RWPE2 (cell line): ENCODE measurements around the gene CDK18.
A peak's percentile ranks its signal among the peaks of the same experiment; 100 is the strongest.

Source experiments
- ATAC-seq: fragments of 200-7000 bp; cut with Tn5 transposase; 3 replicates; pipeline ENCODE4 v1.9.1; 2021; ENCODE audit warnings: low read depth
- DNase-seq: peaks from one replicate; pipeline ENCODE4 v3.0.0-alpha.2; 2020; ENCODE audit warnings: low spot score
- H3K27ac ChIP-seq: fragments of 450-650 bp; 2 replicates; pipeline ENCODE4 v1.5.1; 2017; ENCODE audit warnings: mild to moderate bottlenecking; ENCODE audit not compliant: poor library complexity, severe bottlenecking
- H3K27me3 ChIP-seq: fragments of 250-450 bp; sonication (Bioruptor Pico); 2 replicates; pipeline ENCODE4 v1.5.1; 2021; ENCODE audit warnings: mild to moderate bottlenecking, moderate library complexity; ENCODE audit not compliant: insufficient read depth, poor library complexity, severe bottlenecking
- H3K36me3 ChIP-seq: fragments of 250-450 bp; sonication (Bioruptor Pico); 2 replicates; pipeline ENCODE4 v1.5.1; 2020; ENCODE audit warnings: low read depth, mild to moderate bottlenecking, moderate library complexity
- H3K4me1 ChIP-seq: fragments of 250-450 bp; sonication (Bioruptor Pico); 2 replicates; pipeline ENCODE4 v1.5.1; 2021; ENCODE audit warnings: mild to moderate bottlenecking, moderate library complexity; ENCODE audit not compliant: insufficient read depth, poor library complexity, severe bottlenecking
- H3K4me3 ChIP-seq: fragments of 250-450 bp; sonication (Bioruptor Pico); 2 replicates; pipeline ENCODE4 v1.5.1; 2021; ENCODE audit warnings: mild to moderate bottlenecking, moderate library complexity; ENCODE audit not compliant: severe bottlenecking
- H3K9me3 ChIP-seq: fragments of 250-450 bp; sonication (Bioruptor Pico); 2 replicates; pipeline ENCODE4 v1.5.1; 2021; ENCODE audit warnings: mild to moderate bottlenecking, moderate library complexity; ENCODE audit not compliant: severe bottlenecking
- CTCF ChIP-seq: fragments of 450-650 bp; IDR thresholded peaks from one replicate; pipeline ENCODE4 v1.5.1; 2017; ENCODE audit warnings: mild to moderate bottlenecking, moderate library complexity; ENCODE audit not compliant: poor library complexity, severe bottlenecking

CDK18 gene

GRCh38 chr1:205456868-205457745 is 47.4 kb upstream of the CDK18 start:
- no peak overlapping the region for H3K27ac ChIP-seq
- H3K4me1 ChIP-seq, result no peaks in the 10 kb centered on the region
- H3K9me3 ChIP-seq, result no peaks in the 10 kb centered on the region
- no peaks in the 10 kb centered on the region for H3K36me3 ChIP-seq
- peak overlapping the region; percentile 23 for H3K4me3 ChIP-seq
- TF ChIP-seq CTCF, result no peak
- DNase-seq (no peak), ATAC-seq (peak; percentile 47)
- peaks cover 36% of the 10 kb centered on the region for H3K27me3 ChIP-seq

GRCh38 chr1:205458777-205459566 is 45.5 kb upstream of the CDK18 start:
- DNase-seq (no peak), ATAC-seq (peak; percentile 69)
- no peaks in the 10 kb centered on the region for H3K9me3 ChIP-seq
- peaks cover 36% of the 10 kb centered on the region for H3K27me3 ChIP-seq
- H3K4me1 ChIP-seq, result no peaks in the 10 kb centered on the region
- TF ChIP-seq CTCF, result no peak
- H3K27ac ChIP-seq, result no peak overlapping the region
- no peak overlapping the region for H3K4me3 ChIP-seq
- no peaks in the 10 kb centered on the region for H3K36me3 ChIP-seq

GRCh38 chr1:205465392-205465791 is 39.1 kb upstream of the CDK18 start:
- Histone ChIP-seq H3K4me3 (no peak overlapping the region), H3K27ac (no peak overlapping the region), H3K27me3 (no peaks in the 10 kb centered on the region), H3K36me3 (no peaks in the 10 kb centered on the region), H3K4me1 (no peaks in the 10 kb centered on the region), H3K9me3 (no peaks in the 10 kb centered on the region)
- no peak for TF ChIP-seq CTCF
- DNase-seq, result no peak
- no peak for ATAC-seq

- no peak for ATAC-seq
- no peaks in the 10 kb centered on the region for H3K4me1 ChIP-seq
Measured at GRCh38 chr1:205466595-205467220, 37.8 kb upstream of the CDK18 start.

More at GRCh38 chr1:205466595-205467220, 37.8 kb upstream of the CDK18 start:
- Histone ChIP-seq H3K4me3 (no peak overlapping the region), H3K36me3 (no peaks in the 10 kb centered on the region), H3K27ac (no peak overlapping the region), H3K27me3 (no peaks in the 10 kb centered on the region), H3K9me3 (no peaks in the 10 kb centered on the region)
- no peak for DNase-seq
- no peak for TF ChIP-seq CTCF
